Activated CD8-positive, alpha-beta memory T cell treated with anti-CD3 and anti-CD28 coated beads for 1 hour (primary cell): Measurements from ENCODE around the gene NUP93.

Source experiments
- DNase-seq, 2 donors: peaks; one replicate each; pipeline ENCODE4 v3.0.0-alpha.2; 2020; ENCODE audit warnings: low read depth in 1 of 2; ENCODE audit errors: extremely low read depth in 1 of 2

The NUP93 gene

GRCh38 chr16:56729735-56730662 is at the start of gene NUP93:
TSS of gene NUP93 (plus strand) at chr16:56730129. CDS start at chr16:56748248, 18,119 bp downstream.
- DNase-seq = peak; percentile 73 to 79

GRCh38 chr16:56681939-56682702 is 47.8 kb upstream of the NUP93 start, which contains the start of gene MT1X:
TSS of gene MT1X (plus strand) at chr16:56682470. CDS start at chr16:56682541, 71 bp downstream.
- DNase-seq = peak; percentile 66 to 83

- no peak for DNase-seq
These were observed 47.1 kb upstream of the NUP93 start for GRCh38 chr16:56682703-56683397.

- DNase-seq = no peak
These were observed 46.3 kb upstream of the NUP93 start for GRCh38 chr16:56683424-56684172.

- no peak for DNase-seq
These were observed 45.5 kb upstream of the NUP93 start for GRCh38 chr16:56684256-56684925.

GRCh38 chr16:56684926-56685590 is 44.9 kb upstream of the NUP93 start:
- DNase-seq = no peak

- no peak for DNase-seq
These were observed 43.2 kb upstream of the NUP93 start for GRCh38 chr16:56686758-56687157.

- no peak for DNase-seq
These were observed 41.2 kb upstream of the NUP93 start for GRCh38 chr16:56688762-56689161.

- DNase-seq = no peak
These were observed 40.8 kb upstream of the NUP93 start for GRCh38 chr16:56689171-56689570.

- DNase-seq = no peak
These were observed 39.4 kb upstream of the NUP93 start for GRCh38 chr16:56690420-56691122.

GRCh38 chr16:56691885-56692284 is 38.0 kb upstream of the NUP93 start:
- DNase-seq = no peak

GRCh38 chr16:56695246-56695645 is 34.7 kb upstream of the NUP93 start:
- no peak for DNase-seq

- DNase-seq = no peak
These were observed 32.3 kb upstream of the NUP93 start for GRCh38 chr16:56697456-56698155.

- DNase-seq = no peak
These were observed 29.7 kb upstream of the NUP93 start for GRCh38 chr16:56700195-56700594.

- no peak for DNase-seq
These were observed 29.3 kb upstream of the NUP93 start for GRCh38 chr16:56700631-56701030.

GRCh38 chr16:56701534-56701933 is 28.4 kb upstream of the NUP93 start:
- DNase-seq = no peak

- DNase-seq = no peak
These were observed 27.1 kb upstream of the NUP93 start for GRCh38 chr16:56702836-56703235.
